22Rv1 (cell line): ENCODE measurements around the gene ABCB8.

Experiments
- CTCF ChIP-seq: fragments of 450-650 bp; IDR thresholded peaks from 2 replicates; pipeline ENCODE4 v1.5.1; 2017; ENCODE audit warnings: mild to moderate bottlenecking
- ZFX ChIP-seq: fragments of 450-650 bp; IDR thresholded peaks from 2 replicates; pipeline ENCODE4 v1.6.1; 2017; ENCODE audit warnings: antibody characterized with exemption, borderline replicate concordance

- TF ChIP-seq CTCF, result no peak
- no peak for TF ChIP-seq ZFX
Observed at GRCh38 chr7:151077705-151078232, 49.5 kb downstream of the ABCB8 start.
